ENCODE measurements around the gene KLF5.

KLF5 gene

GRCh38 chr13:73059460-73060250 is 850 bp downstream of the KLF5 start:
- no peak for DNase-seq (ENCODE audit: low spot score)

GRCh38 chr13:73060251-73061160 is 1.7 kb downstream of the KLF5 start:
- no peak for DNase-seq (ENCODE audit: low spot score)

GRCh38 chr13:73061473-73061872 is 2.7 kb downstream of the KLF5 start:
- no peak for DNase-seq (ENCODE audit: low spot score)

- no peak for DNase-seq (ENCODE audit: low spot score)
Measured at GRCh38 chr13:73061876-73062275, 3.1 kb downstream of the KLF5 start.

GRCh38 chr13:73062468-73062867 is 3.7 kb downstream of the KLF5 start:
- DNase-seq (ENCODE audit: low spot score): no peak

GRCh38 chr13:73063166-73063565 is 4.4 kb downstream of the KLF5 start:
- no peak for DNase-seq (ENCODE audit: low spot score)

- no peak for DNase-seq (ENCODE audit: low spot score)
Measured at GRCh38 chr13:73065036-73065435, 6.2 kb downstream of the KLF5 start.

GRCh38 chr13:73065665-73066340 is 7.0 kb downstream of the KLF5 start:
- no peak for DNase-seq (ENCODE audit: low spot score)

- DNase-seq (ENCODE audit: low spot score): no peak
Measured at GRCh38 chr13:73069206-73069805, 10.5 kb downstream of the KLF5 start.

GRCh38 chr13:73070451-73071098 is 11.8 kb downstream of the KLF5 start:
- no peak for DNase-seq (ENCODE audit: low spot score)

GRCh38 chr13:73072239-73072900 is 13.6 kb downstream of the KLF5 start:
- no peak for DNase-seq (ENCODE audit: low spot score)

GRCh38 chr13:73073050-73073449 is 14.2 kb downstream of the KLF5 start:
- DNase-seq (ENCODE audit: low spot score): no peak

- no peak for DNase-seq (ENCODE audit: low spot score)
Measured at GRCh38 chr13:73074014-73074413, 15.2 kb downstream of the KLF5 start.

- no peak for DNase-seq (ENCODE audit: low spot score)
Measured at GRCh38 chr13:73074926-73075325, 16.1 kb downstream of the KLF5 start.

- no peak for DNase-seq (ENCODE audit: low spot score)
Measured at GRCh38 chr13:73075546-73075945, 16.7 kb downstream of the KLF5 start.

- DNase-seq (ENCODE audit: low spot score): no peak
Measured at GRCh38 chr13:73075954-73076353, 17.1 kb downstream of the KLF5 start.

- no peak for DNase-seq (ENCODE audit: low spot score)
Measured at GRCh38 chr13:73077865-73078264, 19.1 kb downstream of the KLF5 start.

- DNase-seq (ENCODE audit: low spot score): no peak
Measured at GRCh38 chr13:73079359-73079758, 20.6 kb downstream of the KLF5 start.

- no peak for DNase-seq (ENCODE audit: low spot score)
Measured at GRCh38 chr13:73081256-73081915, 22.6 kb downstream of the KLF5 start.

- no peak for DNase-seq (ENCODE audit: low spot score)
Measured at GRCh38 chr13:73082471-73082870, 23.7 kb downstream of the KLF5 start.

- no peak for DNase-seq (ENCODE audit: low spot score)
Measured at GRCh38 chr13:73082895-73083294, 24.1 kb downstream of the KLF5 start.
